Lung (tissue), 12 donors: ENCODE measurements around the gene NIPAL4. TPM values are rescaled to one million over a fixed set of nuclear protein-coding genes. Genes with fewer than 3 reads are reported as not detected.

ENCODE experiments used
- ATAC-seq: fragments of 200-7000 bp; cut with Tn5 transposase; one replicate; pipeline ENCODE4 v1.9.1; 2020; ENCODE audit warnings: moderate number of reproducible peaks; ENCODE audit not compliant: insufficient read depth, low FRiP score
- DNase-seq, 3 donors: peaks; one replicate each; pipeline ENCODE4 v3.0.0-alpha.2; 2013 to 2017
- H3K27ac ChIP-seq, 2 donors: one replicate each; pipeline ENCODE4 v1.5.1; 2013; ENCODE audit warnings: mild to moderate bottlenecking in 2 of 2, moderate library complexity in 2 of 2, control low read depth in 1 of 2, inconsistent platforms in 1 of 2, low read depth in 1 of 2, low read length in 1 of 2
- H3K27me3 ChIP-seq, 3 donors: one replicate each; pipeline ENCODE4 v1.5.1; 2013; ENCODE audit warnings: low read length in 2 of 3; ENCODE audit not compliant: control insufficient read depth in 3 of 3, insufficient read depth in 3 of 3
- H3K36me3 ChIP-seq, 4 donors: one replicate each; pipeline ENCODE4 v1.5.1; 2013; ENCODE audit warnings: low read length in 4 of 4, mild to moderate bottlenecking in 1 of 4, moderate library complexity in 1 of 4; ENCODE audit not compliant: control insufficient read depth in 4 of 4, insufficient read depth in 4 of 4
- H3K4me1 ChIP-seq, 5 donors: one replicate each; pipeline ENCODE4 v1.5.1; 2013; ENCODE audit warnings: low read length in 5 of 5, mild to moderate bottlenecking in 2 of 5, moderate library complexity in 1 of 5; ENCODE audit not compliant: control insufficient read depth in 5 of 5, insufficient read depth in 5 of 5
- H3K4me3 ChIP-seq: one replicate; pipeline ENCODE4 v1.5.1; 2013; ENCODE audit warnings: mild to moderate bottlenecking, control low read depth, moderate library complexity
- H3K9ac ChIP-seq, 2 donors: one replicate each; pipeline ENCODE4 v1.5.1; 2013; ENCODE audit warnings: low read length in 2 of 2, control low read depth in 1 of 2; ENCODE audit not compliant: insufficient read depth in 1 of 2
- H3K9me3 ChIP-seq, 4 donors: one replicate each; pipeline ENCODE4 v1.5.1; 2013; ENCODE audit warnings: low read length in 3 of 4, mild to moderate bottlenecking in 1 of 4, moderate library complexity in 1 of 4; ENCODE audit not compliant: control insufficient read depth in 4 of 4, insufficient read depth in 3 of 4
- CTCF ChIP-seq: IDR thresholded peaks from 2 replicates; pipeline ENCODE4 v1.5.1; 2012; ENCODE audit warnings: mild to moderate bottlenecking; ENCODE audit errors: control extremely low read depth, extremely low read depth
- WGBS, 2 donors: extraction: QIAGEN DNeasy Blood & Tissue Kit; methylation state at CpG; one replicate each; pipeline ENCODE4 v1.1.7; 2013; 5-methylcytosine and 5-hydroxymethylcytosine counted together
- polyA plus RNA-seq, 2 donors: library from polyadenylated mRNA; stranded (reverse); fragments of 200-250 nt; gene quantifications; one replicate each; pipeline ENCODE4 v1.2.1, GENCODE V29; 2013
- total RNA-seq, 2 donors: library from RNA; depleted of rRNA in 1 of 2; stranded (reverse); fragments of >200 nt in 1 of 2; gene quantifications; one replicate each; pipeline ENCODE4 v1.2.1, GENCODE V29; 2014 to 2021
- donor health status: control.
- donor health status: control.
- donor health status: Bipolar disorder and iron deficiency.
- donor health status: healthy.
- donor health status: DM: yes; HTN: yes; CAD: no.

The NIPAL4 gene
- total and polyA plus RNA-seq, 4 donors: 0.04 to 1.7 (median 0.36) TPM

GRCh38 chr5:157460921-157461792 is 1.1 kb downstream of the NIPAL4 start:
- no peak for ATAC-seq
- WGBS, 2 donors: 87 to 90% methylated on average over 4 of the region's 4 CpGs
- peaks cover 0 to 8% (median 7%) of the 10 kb centered on the region in 5 donors for H3K4me1 ChIP-seq
- H3K9me3 ChIP-seq: peaks cover 0 to 2% (median 0%) of the 10 kb centered on the region in 4 donors
- no peak overlapping the region for H3K4me3 ChIP-seq
- H3K36me3 ChIP-seq: no peaks in the 10 kb centered on the region
- TF ChIP-seq CTCF: no peak
- H3K9ac ChIP-seq: no peak overlapping the region
- no peak for DNase-seq
- no peak overlapping the region for H3K27ac ChIP-seq
- H3K27me3 ChIP-seq: peaks cover 0 to 28% (median 27%) of the 10 kb centered on the region in 3 donors

- DNase-seq (no peak), ATAC-seq (no peak)
- Histone ChIP-seq H3K27ac (no peak overlapping the region), H3K9ac (no peak overlapping the region), H3K4me3 (no peak overlapping the region), H3K4me1 (peaks cover 0 to 8% (median 7%) of the 10 kb centered on the region in 5 donors), H3K27me3 (peaks cover 0 to 28% (median 27%) of the 10 kb centered on the region in 3 donors), H3K36me3 (no peaks in the 10 kb centered on the region), H3K9me3 (peaks cover 0 to 2% (median 0%) of the 10 kb centered on the region in 4 donors)
- TF ChIP-seq CTCF: no peak
- WGBS, 2 donors: 90 to 91% methylated on average over 8 of the region's 8 CpGs
Observed at GRCh38 chr5:157463081-157463480, 3.1 kb downstream of the NIPAL4 start.

GRCh38 chr5:157463621-157464518 is 3.9 kb downstream of the NIPAL4 start:
- Histone ChIP-seq H3K36me3 (no peaks in the 10 kb centered on the region), H3K27me3 (peaks cover 0 to 27% (median 27%) of the 10 kb centered on the region in 3 donors), H3K4me3 (no peak overlapping the region), H3K27ac (no peak overlapping the region), H3K9me3 (peaks cover 0 to 2% (median 0%) of the 10 kb centered on the region in 4 donors), H3K9ac (no peak overlapping the region), H3K4me1 (peaks cover 0 to 8% (median 7%) of the 10 kb centered on the region in 5 donors)
- ATAC-seq: no peak
- TF ChIP-seq CTCF: no peak
- DNase-seq: no peak
- 66 to 73% methylated on average over 9 of the region's 9 CpGs for WGBS, 2 donors
